Caco-2 (cell line): Measurements from ENCODE around the gene ABHD4. TPM values are rescaled to one million over a fixed set of nuclear protein-coding genes. Genes with fewer than 3 reads are reported as not detected.

ENCODE experiments used
- Bru-seq: library from RNA; stranded (reverse); fragments of 400-500 nt; gene quantifications from one replicate; lab custom pipeline; 2021; lab: Mats Ljungman, UMichigan
- BruChase-seq, 2 experiments: library from RNA; stranded (reverse); fragments of 400-500 nt; gene quantifications; one replicate each; lab custom pipeline; 2021; lab: Mats Ljungman, UMichigan
- BruUV-seq: library from RNA; stranded (reverse); fragments of 400-500 nt; replicated peaks from 2 replicates; lab custom pipeline; 2021; lab: Mats Ljungman, UMichigan
- CTCF ChIA-PET: fragments of 300-600 bp; sonication (Branson Sonifier 250); formaldehyde crosslinking; loops from one replicate; lab custom pipeline; 2022; ENCODE audit warnings: antibody characterized with exemption; lab: Charles Lee
- POLR2A ChIA-PET: fragments of 300-600 bp; sonication (Branson Sonifier 250); formaldehyde crosslinking; loops from one replicate; lab custom pipeline; 2022; ENCODE audit warnings: antibody characterized with exemption; lab: Charles Lee
- DNase-seq, 2 experiments: peaks; one replicate each; pipeline versions ENCODE4 v3.0.0 to v3.0.0-alpha.2; 2020 to 2022
- H3K27me3 ChIP-seq: replicated peaks from 2 replicates; pipeline ENCODE4 v1.6.0; 2011; ENCODE audit warnings: low read length; ENCODE audit not compliant: control insufficient read depth, insufficient read depth
- H3K36me3 ChIP-seq: 2 replicates; pipeline ENCODE4 v1.5.1; 2011; ENCODE audit warnings: low read length; ENCODE audit not compliant: control insufficient read depth, insufficient read depth
- H3K4me1 ChIP-seq: fragments of 250-450 bp; sonication (Bioruptor Pico); 2 replicates; pipeline ENCODE4 v1.5.1; 2020; ENCODE audit warnings: mild to moderate bottlenecking
- H3K4me3 ChIP-seq: 2 replicates; pipeline ENCODE4 v1.5.1; 2011; ENCODE audit warnings: low read depth, mild to moderate bottlenecking, control low read depth, low read length
- H3K9me3 ChIP-seq: fragments of 250-450 bp; sonication (Bioruptor Pico); 2 replicates; pipeline ENCODE4 v1.5.1; 2020; ENCODE audit warnings: mild to moderate bottlenecking, moderate library complexity
- H3K27ac Mint-ChIP-seq: one replicate; pipeline ENCODE4 v1.8.0; 2022; ENCODE audit warnings: mixed read lengths; ENCODE audit not compliant: unreplicated experiment
- H3K27me3 Mint-ChIP-seq: one replicate; pipeline ENCODE4 v1.8.0; 2022; ENCODE audit warnings: mixed read lengths; ENCODE audit not compliant: insufficient read depth, unreplicated experiment
- H3K36me3 Mint-ChIP-seq: one replicate; pipeline ENCODE4 v1.8.0; 2022; ENCODE audit warnings: mild to moderate bottlenecking, mixed read lengths; ENCODE audit not compliant: insufficient read depth, unreplicated experiment
- H3K4me1 Mint-ChIP-seq: one replicate; pipeline ENCODE4 v1.8.0; 2022; ENCODE audit warnings: low read depth, mixed read lengths; ENCODE audit not compliant: unreplicated experiment
- H3K4me3 Mint-ChIP-seq: one replicate; pipeline ENCODE4 v1.8.0; 2022; ENCODE audit warnings: mild to moderate bottlenecking, moderate library complexity, mixed read lengths; ENCODE audit not compliant: unreplicated experiment
- H3K9me3 Mint-ChIP-seq: one replicate; pipeline ENCODE4 v1.8.0; 2022; ENCODE audit warnings: mixed read lengths; ENCODE audit not compliant: unreplicated experiment
- CTCF ChIP-seq, 2 experiments: fragments of 200-600 bp in 1 of 2; IDR thresholded peaks; 1 replicate in 1 of 2; 2 replicates in 1 of 2; pipeline versions ENCODE4 v1.5.1 to v1.8.0; 2011 to 2022; ENCODE audit warnings: antibody characterized with exemption in 1 of 2, control low read depth in 1 of 2, inconsistent platforms in 1 of 2, low read depth in 1 of 2, low read length in 1 of 2, mild to moderate bottlenecking in 1 of 2, moderate library complexity in 1 of 2; ENCODE audit not compliant: insufficient read depth in 1 of 2, severe bottlenecking in 1 of 2, unreplicated experiment in 1 of 2
- intact Hi-C: fragments of 100-400 bp; cut with micrococcal nuclease; formaldehyde crosslinking; loops from one replicate; pipeline ENCODE4 v1.10.0; 2022; ENCODE audit not compliant: unreplicated experiment
- long read RNA-seq: library from polyadenylated mRNA; stranded (forward); transcript quantifications from one replicate; pipeline ENCODE4 v2.0.0, GENCODE V29; 2022
- total RNA-seq: library from RNA; stranded (reverse); gene quantifications from 2 replicates; pipeline ENCODE4 v1.2.3, GENCODE V29; 2022

ABHD4 gene
- total RNA-seq (64.5 and 73.5 TPM in 2 replicates), Bru-seq, nascent RNA (percentile 79 among the genes with signal in this experiment), BruChase-seq, experiment 1, labeled RNA remaining after a 2-hour chase (percentile 77 among the genes with signal in this experiment), BruChase-seq, experiment 2, labeled RNA remaining after a 6-hour chase (percentile 88 among the genes with signal in this experiment)
- long read RNA-seq, transcript ABHD4-203 (7 exons, 3,366 nt), result major isoform, 87 of 114 reads
- long read RNA-seq, partial matches to known transcripts, result 10 of 114 reads
- long read RNA-seq, other reads (novel, unspliced or antisense), result 16 of 114 reads

- peak; percentile 74 to 85 for DNase-seq
- CTCF ChIA-PET, result interaction anchor here (0.5 to 3.1 kb wide), 12 partner anchors 8 to 1768 kb away, joined by 3 to 21 read pairs (median 6); partner anchors contain the start of genes DAD1 and OR6J1
Measured at GRCh38 chr14:22598099-22598895, at the start of gene ABHD4. Gene ABHD4, plus strand, starts transcription at chr14:22598300. Its CDS starts 7 bp downstream, at chr14:22598307.

GRCh38 chr14:22549324-22549962 is 48.7 kb upstream of the ABHD4 start:
- ChIA-PET POLR2A (no interaction called here), CTCF (no interaction called here)
- Histone ChIP-seq H3K36me3 (no peaks in the 10 kb centered on the region), H3K27me3 (no peaks in the 10 kb centered on the region), H3K4me3 (no peak overlapping the region), H3K9me3 (no peaks in the 10 kb centered on the region), H3K4me1 (peaks cover 33% of the 10 kb centered on the region)
- peaks cover 20% of the 10 kb centered on the region for H3K4me1 Mint-ChIP-seq
- no TSS peak for BruUV-seq
- intact Hi-C loops, result no loop called here
- no peak overlapping the region for H3K4me3 Mint-ChIP-seq
- no peak for DNase-seq
- H3K36me3 Mint-ChIP-seq, result peaks cover 12% of the 10 kb centered on the region
- H3K27ac Mint-ChIP-seq, result peak overlapping the region; percentile 94
- no peaks in the 10 kb centered on the region for H3K9me3 Mint-ChIP-seq
- no peak for TF ChIP-seq CTCF (IDR thresholded peaks at IDR 0.05; ENCODE audit: insufficient read depth in 1 of 2, low read depth in 1 of 2, low read length in 1 of 2, severe bottlenecking in 1 of 2, unreplicated experiment in 1 of 2)
- no peaks in the 10 kb centered on the region for H3K27me3 Mint-ChIP-seq

More at GRCh38 chr14:22598099-22598895, at the start of gene ABHD4:
- intact Hi-C loops, result loop anchor here (1.0 to 2.0 kb wide), 5 partner anchors 9 to 55 kb away; partner anchors contain the start of genes DAD1 and OR6J1
- Histone ChIP-seq H3K4me3 (peak within 1 kb of the TSS; percentile 84), H3K4me1 (peaks cover 55% of the 10 kb centered on the region), H3K36me3 (peaks cover 6% of the 10 kb centered on the region), H3K9me3 (no peaks in the 10 kb centered on the region), H3K27me3 (no peaks in the 10 kb centered on the region)
- Mint-ChIP-seq H3K27me3 (no peaks in the 10 kb centered on the region), H3K27ac (peak within 1 kb of the TSS; percentile 94), H3K4me1 (peaks cover 19% of the 10 kb centered on the region), H3K4me3 (peak within 1 kb of the TSS; percentile 97), H3K9me3 (peaks cover 4% of the 10 kb centered on the region), H3K36me3 (peaks cover 13% of the 10 kb centered on the region)
- POLR2A ChIA-PET, result interaction anchor here (0.7 to 2.8 kb wide), 5 partner anchors 9 to 55 kb away, joined by 4 to 46 read pairs (median 5); partner anchors contain the start of gene DAD1
- BruUV-seq, result TSS peak; percentile 77
- no peak for TF ChIP-seq CTCF (IDR thresholded peaks at IDR 0.05; ENCODE audit: insufficient read depth in 1 of 2, low read depth in 1 of 2, low read length in 1 of 2, severe bottlenecking in 1 of 2, unreplicated experiment in 1 of 2)
